22Rv1 (cell line): Measurements from ENCODE around the gene CTAGE4.

Experiments used
- CTCF ChIP-seq: fragments of 450-650 bp; IDR thresholded peaks from 2 replicates; pipeline ENCODE4 v1.5.1; 2017; ENCODE audit warnings: mild to moderate bottlenecking
- ZFX ChIP-seq: fragments of 450-650 bp; IDR thresholded peaks from 2 replicates; pipeline ENCODE4 v1.6.1; 2017; ENCODE audit warnings: antibody characterized with exemption, borderline replicate concordance

- TF ChIP-seq CTCF (no peak), ZFX (no peak)
These were observed 41.1 kb upstream of the CTAGE4 start for GRCh38 chr7:144142187-144142586.
